ENCODE measurements around the gene HDAC11.

The HDAC11 gene

GRCh38 chr3:13502791-13503060 lies 22.6 kb downstream of the HDAC11 start:
- Histone ChIP-seq H3K9ac (ENCODE audit: low read length) (no peak overlapping the region), H3K79me2 (ENCODE audit: low read length) (no peaks in the 10 kb centered on the region)

GRCh38 chr3:13504161-13504831 lies 24.2 kb downstream of the HDAC11 start:
- Histone ChIP-seq H3K79me2 (ENCODE audit: low read length) (no peaks in the 10 kb centered on the region), H4K20me1 (ENCODE audit: insufficient read depth, low read length) (no peaks in the 10 kb centered on the region; the same call in none of the 2 replicates), H3K4me3 (ENCODE audit: low read length) (no peak overlapping the region), H3K27ac (ENCODE audit: low read length) (no peak overlapping the region), H3K4me2 (ENCODE audit: low read length) (no peak overlapping the region), H3K4me1 (ENCODE audit: low read length) (no peaks in the 10 kb centered on the region), H2AFZ (ENCODE audit: low read depth, low read length) (no peak overlapping the region), H3K27me3 (ENCODE audit: low read depth, low read length) (0 out of 2 replicates have a peak, but pooled peaks cover 14% of the 10 kb centered on the region), H3K9ac (ENCODE audit: low read length) (no peak overlapping the region), H3K36me3 (replicated peaks; ENCODE audit: low read depth, low read length) (no peaks in the 10 kb centered on the region), H3K9me3 (ENCODE audit: insufficient read depth, low read length) (no peaks in the 10 kb centered on the region)
- no peak for TF ChIP-seq EZH2phosphoT487 (IDR thresholded peaks at IDR 0.05; ENCODE audit: low read depth)
- TF ChIP-seq CTCF (IDR thresholded peaks at IDR 0.05; ENCODE audit: low read depth, low read length), result no peak

More at GRCh38 chr3:13502791-13503060, 22.6 kb downstream of the HDAC11 start:
- Histone ChIP-seq H2AFZ (ENCODE audit: low read depth, low read length) (no peak overlapping the region), H3K4me1 (ENCODE audit: low read length) (peaks cover 4% of the 10 kb centered on the region), H3K36me3 (replicated peaks; ENCODE audit: low read depth, low read length) (no peaks in the 10 kb centered on the region), H3K9me3 (ENCODE audit: insufficient read depth, low read length) (no peaks in the 10 kb centered on the region), H3K27ac (ENCODE audit: low read length) (no peak overlapping the region), H3K27me3 (ENCODE audit: low read depth, low read length) (0 out of 2 replicates have a peak, but pooled peaks cover 17% of the 10 kb centered on the region), H3K4me3 (ENCODE audit: low read length) (no peak overlapping the region), H4K20me1 (ENCODE audit: insufficient read depth, low read length) (no peaks in the 10 kb centered on the region; the same call in 1 of the 2 replicates), H3K4me2 (ENCODE audit: low read length) (no peak overlapping the region)
- TF ChIP-seq EZH2phosphoT487 (IDR thresholded peaks at IDR 0.05; ENCODE audit: low read depth) (no peak), CTCF (IDR thresholded peaks at IDR 0.05; ENCODE audit: low read depth, low read length) (no peak)

- Histone ChIP-seq H3K79me2 (ENCODE audit: low read length) (no peaks in the 10 kb centered on the region), H4K20me1 (ENCODE audit: insufficient read depth, low read length) (no peaks in the 10 kb centered on the region; the same call in 1 of the 2 replicates), H2AFZ (ENCODE audit: low read depth, low read length) (no peak overlapping the region), H3K27me3 (ENCODE audit: low read depth, low read length) (0 out of 2 replicates have a peak, but pooled peaks cover 11% of the 10 kb centered on the region), H3K9me3 (ENCODE audit: insufficient read depth, low read length) (no peaks in the 10 kb centered on the region), H3K9ac (ENCODE audit: low read length) (no peak overlapping the region), H3K4me1 (ENCODE audit: low read length) (no peaks in the 10 kb centered on the region), H3K4me2 (ENCODE audit: low read length) (no peak overlapping the region), H3K27ac (ENCODE audit: low read length) (no peak overlapping the region), H3K36me3 (replicated peaks; ENCODE audit: low read depth, low read length) (no peaks in the 10 kb centered on the region), H3K4me3 (ENCODE audit: low read length) (no peak overlapping the region)
- no peak for TF ChIP-seq EZH2phosphoT487 (IDR thresholded peaks at IDR 0.05; ENCODE audit: low read depth)
- TF ChIP-seq CTCF (IDR thresholded peaks at IDR 0.05; ENCODE audit: low read depth, low read length), result no peak
Observed at GRCh38 chr3:13505147-13506130, 25.3 kb downstream of the HDAC11 start.

GRCh38 chr3:13506239-13506638 lies 26.1 kb downstream of the HDAC11 start:
- H3K4me3 ChIP-seq (ENCODE audit: low read length), result no peak overlapping the region
- TF ChIP-seq EZH2phosphoT487 (IDR thresholded peaks at IDR 0.05; ENCODE audit: low read depth) (no peak), CTCF (IDR thresholded peaks at IDR 0.05; ENCODE audit: low read depth, low read length) (no peak)
- no peaks in the 10 kb centered on the region for H3K4me1 ChIP-seq (ENCODE audit: low read length)

More at GRCh38 chr3:13506239-13506638, 26.1 kb downstream of the HDAC11 start:
- H3K27ac ChIP-seq (ENCODE audit: low read length), result no peak overlapping the region
- H3K9ac ChIP-seq (ENCODE audit: low read length), result no peak overlapping the region
- 0 out of 2 replicates have a peak, but pooled peaks cover 5% of the 10 kb centered on the region for H3K27me3 ChIP-seq (ENCODE audit: low read depth, low read length)
- no peaks in the 10 kb centered on the region for H3K36me3 ChIP-seq (replicated peaks; ENCODE audit: low read depth, low read length)
- H3K79me2 ChIP-seq (ENCODE audit: low read length), result no peaks in the 10 kb centered on the region
- no peak overlapping the region for H3K4me2 ChIP-seq (ENCODE audit: low read length)
- H3K9me3 ChIP-seq (ENCODE audit: insufficient read depth, low read length), result no peaks in the 10 kb centered on the region
- no peaks in the 10 kb centered on the region; the same call in 1 of the 2 replicates for H4K20me1 ChIP-seq (ENCODE audit: insufficient read depth, low read length)
- H2AFZ ChIP-seq (ENCODE audit: low read depth, low read length), result no peak overlapping the region

Data from OCI-LY3 (cell line).